ENCODE data around the gene STK17B.
"Not testable (repeated sequence)": the region's sequence is repeated elsewhere in the genome, so short reads cannot be mapped to it uniquely, and the experiment has no call there.

Gene STK17B

GRCh38 chr2:196171248-196171871 is at the start of gene STK17B:
TSS of gene STK17B (minus strand) at chr2:196171578. CDS start at chr2:196163383, 8,195 bp downstream.
- peak; percentile 95 for DNase-seq

GRCh38 chr2:196220671-196221070 is 49.3 kb upstream of the STK17B start:
- DNase-seq = no peak

GRCh38 chr2:196219671-196220070 is 48.3 kb upstream of the STK17B start:
- DNase-seq = no peak

GRCh38 chr2:196218106-196218505 is 46.7 kb upstream of the STK17B start:
- DNase-seq = peak; percentile 52

- no peak for DNase-seq
Measured at GRCh38 chr2:196217116-196217515, 45.7 kb upstream of the STK17B start.

- DNase-seq = no peak
Measured at GRCh38 chr2:196215376-196215775, 44.0 kb upstream of the STK17B start.

- no peak for DNase-seq
Measured at GRCh38 chr2:196214156-196214555, 42.8 kb upstream of the STK17B start.

GRCh38 chr2:196213252-196213980 is 42.0 kb upstream of the STK17B start:
- DNase-seq = no peak

- DNase-seq = no peak
Measured at GRCh38 chr2:196208915-196209314, 37.5 kb upstream of the STK17B start.

- peak; percentile 90 for DNase-seq
Measured at GRCh38 chr2:196206804-196207203, 35.4 kb upstream of the STK17B start.

- DNase-seq = peak; percentile 27
Measured at GRCh38 chr2:196205881-196206435, 34.6 kb upstream of the STK17B start.

- DNase-seq = no peak
Measured at GRCh38 chr2:196205011-196205766, 33.8 kb upstream of the STK17B start.

GRCh38 chr2:196201229-196202009 is 30.0 kb upstream of the STK17B start:
- DNase-seq = no peak

GRCh38 chr2:196200557-196200956 is 29.2 kb upstream of the STK17B start:
- DNase-seq = no peak

- DNase-seq = no peak
Measured at GRCh38 chr2:196195758-196196157, 24.4 kb upstream of the STK17B start.

GRCh38 chr2:196195302-196195701 is 23.9 kb upstream of the STK17B start:
- no peak for DNase-seq

- no peak for DNase-seq
Measured at GRCh38 chr2:196191541-196191940, 20.2 kb upstream of the STK17B start.

- DNase-seq = no peak
Measured at GRCh38 chr2:196187898-196188458, 16.6 kb upstream of the STK17B start.

GRCh38 chr2:196187175-196187700 is 15.9 kb upstream of the STK17B start:
- not testable (repeated sequence) for DNase-seq

- DNase-seq = no peak
Measured at GRCh38 chr2:196186266-196186980, 15.0 kb upstream of the STK17B start.

- no peak for DNase-seq
Measured at GRCh38 chr2:196184921-196185320, 13.5 kb upstream of the STK17B start.

Measured in NCI-H2171 treated with DMSO at 0.1 percent for 48 hours (cell line).